GM04503 (cell line): ENCODE results near the gene ERC1.
A peak's percentile ranks its signal among the peaks of the same experiment; 100 is the strongest.

Experiments used
- DNase-seq: peaks from one replicate; pipeline ENCODE4 v3.0.0-alpha.2; 2012; ENCODE audit warnings: low read depth

The ERC1 gene

GRCh38 chr12:1517007-1517406 is 526.0 kb downstream of the ERC1 start:
- peak; percentile 94 for DNase-seq

GRCh38 chr12:1517734-1518525 is 526.9 kb downstream of the ERC1 start:
- DNase-seq, result no peak

DNA sequence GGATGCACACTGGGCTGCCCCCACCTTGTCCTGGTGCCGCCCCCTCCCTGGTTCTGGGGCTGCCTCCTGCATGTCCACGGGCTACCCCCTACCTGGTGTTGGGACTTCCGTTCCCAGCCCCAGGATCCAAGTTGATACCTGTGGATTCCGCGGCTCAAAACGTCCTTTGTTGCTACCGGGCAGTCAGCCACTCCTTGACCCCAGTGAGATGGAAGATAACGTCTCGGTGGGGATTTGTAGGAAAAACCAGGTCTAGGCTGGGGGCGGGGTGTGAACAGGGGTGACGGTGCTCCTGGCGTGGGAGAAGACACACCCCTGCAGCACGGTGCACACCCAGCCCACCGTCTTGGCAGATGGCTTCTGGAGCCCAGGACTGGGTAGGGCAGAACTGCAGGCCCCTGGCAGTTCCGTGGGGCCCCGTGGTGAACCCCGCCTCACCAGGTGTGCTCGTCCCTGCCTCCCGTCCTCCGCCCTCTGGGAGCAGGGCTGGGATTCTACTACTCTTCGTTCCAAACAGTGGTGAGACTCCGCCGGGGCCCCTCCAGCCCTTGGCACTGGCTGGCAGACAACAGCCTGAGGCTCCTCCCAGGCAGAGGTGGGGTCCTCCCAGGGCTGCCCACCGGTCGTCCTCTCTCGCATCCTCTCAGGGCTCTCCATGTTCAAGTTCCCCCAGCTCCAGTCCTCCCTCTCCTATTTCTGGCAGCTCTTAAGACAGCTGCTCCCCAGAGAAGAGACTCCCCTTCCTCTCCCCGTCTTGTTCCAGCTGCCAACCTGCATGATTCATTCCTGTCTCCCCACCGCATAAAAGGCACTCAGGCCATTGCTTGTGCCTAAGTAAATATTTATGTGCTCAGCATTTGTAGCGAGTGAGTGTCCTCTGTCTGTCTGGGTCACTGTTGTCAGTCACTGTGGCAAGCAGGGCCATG is 527.8 kb downstream of the ERC1 start:
- no peak for DNase-seq

- no peak for DNase-seq
Measured at GRCh38 chr12:1519642-1520041, 528.6 kb downstream of the ERC1 start.

DNA sequence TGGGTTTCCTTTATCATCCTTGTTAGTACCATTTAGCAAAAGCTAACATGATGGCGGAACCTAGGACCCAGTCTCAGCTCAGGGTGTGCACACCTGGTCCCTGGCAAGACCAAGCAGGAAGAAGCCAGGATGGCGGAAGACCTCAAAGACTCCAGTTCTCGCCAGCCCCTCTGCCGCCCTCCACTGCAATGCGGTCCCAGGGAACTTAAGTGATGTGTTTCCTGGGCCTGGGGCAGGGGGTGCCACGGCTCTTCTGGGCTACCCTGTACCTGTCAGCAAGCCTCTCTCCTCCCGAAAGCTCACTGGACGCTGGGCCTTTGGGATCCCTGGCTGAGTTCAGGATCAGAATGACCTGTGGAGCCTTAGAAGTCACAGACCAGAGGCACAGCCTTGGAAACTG is 532.0 kb downstream of the ERC1 start:
- DNase-seq, result no peak

DNA sequence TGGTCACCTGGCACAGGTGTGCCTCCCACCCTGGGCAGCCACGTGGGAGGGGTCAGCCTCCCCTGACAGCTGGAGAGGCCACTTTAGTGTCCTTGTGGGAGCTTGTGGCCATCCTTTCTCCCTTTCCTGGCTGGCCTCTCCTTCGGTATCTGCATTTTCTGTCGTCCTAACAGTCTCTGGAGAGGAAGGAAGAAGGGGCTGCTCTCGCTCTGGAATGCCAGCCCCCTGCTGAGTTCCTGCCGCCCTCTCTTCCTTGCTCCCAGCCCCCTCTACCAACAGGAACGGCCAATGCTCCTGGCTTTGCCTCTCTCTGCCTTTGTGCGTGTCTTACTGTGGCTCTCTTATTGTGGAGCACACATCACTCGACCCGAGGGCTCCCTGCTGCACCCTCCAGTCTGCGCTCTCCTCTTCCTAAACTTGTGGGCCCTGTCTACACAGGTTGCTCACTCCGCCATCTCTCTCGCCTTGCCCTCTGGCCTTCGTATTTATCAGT is 532.6 kb downstream of the ERC1 start:
- DNase-seq, result no peak

- no peak for DNase-seq
Measured at GRCh38 chr12:1525858-1526257, 534.8 kb downstream of the ERC1 start.

DNA sequence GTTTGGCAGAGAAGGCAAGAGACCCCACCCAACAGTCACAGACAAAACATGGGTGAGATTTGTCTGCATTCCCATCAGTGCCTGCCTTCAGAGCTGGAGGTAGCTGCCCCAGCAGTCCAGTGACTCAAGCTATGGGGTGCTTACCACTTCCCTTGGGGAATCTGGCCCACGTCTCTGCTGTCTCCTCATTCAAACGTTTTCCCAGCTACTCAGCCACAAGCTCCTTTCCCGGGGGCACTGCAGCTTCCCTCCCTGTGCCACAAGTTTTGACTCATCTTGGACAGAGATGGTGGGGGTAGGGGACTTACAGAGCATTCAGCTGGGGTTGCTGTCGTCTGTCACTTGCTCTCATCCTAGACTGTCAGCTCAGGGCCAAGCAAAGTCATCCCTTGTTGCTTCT is 536.8 kb downstream of the ERC1 start:
- DNase-seq, result peak; percentile 82

- no peak for DNase-seq
Measured at GRCh38 chr12:1528791-1529190, 537.8 kb downstream of the ERC1 start.

DNA sequence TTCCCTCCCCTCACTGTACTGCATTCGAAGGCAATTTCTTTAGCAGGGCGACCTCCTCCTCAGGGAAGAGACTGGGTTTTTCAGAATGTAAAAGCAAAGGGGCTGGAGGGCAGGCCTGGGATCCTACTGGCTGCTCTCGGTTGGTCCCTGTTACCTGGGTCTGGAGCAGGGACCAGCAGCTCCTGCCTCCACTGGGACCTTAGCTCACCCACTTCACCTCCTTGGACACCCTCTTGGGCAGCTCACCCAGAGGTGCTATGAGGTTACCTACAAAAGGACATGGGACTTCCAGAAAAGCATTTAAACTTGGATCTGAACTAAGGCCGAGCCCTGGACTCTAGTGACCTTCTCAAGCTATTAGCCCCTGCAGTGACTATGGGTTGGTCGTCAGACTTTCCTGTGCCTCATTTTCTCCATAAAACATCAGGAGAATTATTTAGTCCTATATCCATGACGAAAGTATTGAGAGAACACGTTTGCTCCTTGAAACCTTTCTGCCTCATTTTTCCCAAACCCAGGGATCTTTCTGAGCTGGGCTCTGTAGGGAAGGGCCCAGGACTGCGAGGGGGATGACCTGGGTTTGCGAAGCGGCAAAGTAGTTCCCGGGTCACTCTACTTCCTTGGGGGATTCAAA is 538.3 kb downstream of the ERC1 start:
- no peak for DNase-seq

GRCh38 chr12:1529862-1530591 is 539.0 kb downstream of the ERC1 start:
- no peak for DNase-seq

- DNase-seq, result no peak
Measured at GRCh38 chr12:1530592-1531152, 539.6 kb downstream of the ERC1 start.

GRCh38 chr12:1531153-1531653 is 540.2 kb downstream of the ERC1 start:
- DNase-seq, result no peak

DNA sequence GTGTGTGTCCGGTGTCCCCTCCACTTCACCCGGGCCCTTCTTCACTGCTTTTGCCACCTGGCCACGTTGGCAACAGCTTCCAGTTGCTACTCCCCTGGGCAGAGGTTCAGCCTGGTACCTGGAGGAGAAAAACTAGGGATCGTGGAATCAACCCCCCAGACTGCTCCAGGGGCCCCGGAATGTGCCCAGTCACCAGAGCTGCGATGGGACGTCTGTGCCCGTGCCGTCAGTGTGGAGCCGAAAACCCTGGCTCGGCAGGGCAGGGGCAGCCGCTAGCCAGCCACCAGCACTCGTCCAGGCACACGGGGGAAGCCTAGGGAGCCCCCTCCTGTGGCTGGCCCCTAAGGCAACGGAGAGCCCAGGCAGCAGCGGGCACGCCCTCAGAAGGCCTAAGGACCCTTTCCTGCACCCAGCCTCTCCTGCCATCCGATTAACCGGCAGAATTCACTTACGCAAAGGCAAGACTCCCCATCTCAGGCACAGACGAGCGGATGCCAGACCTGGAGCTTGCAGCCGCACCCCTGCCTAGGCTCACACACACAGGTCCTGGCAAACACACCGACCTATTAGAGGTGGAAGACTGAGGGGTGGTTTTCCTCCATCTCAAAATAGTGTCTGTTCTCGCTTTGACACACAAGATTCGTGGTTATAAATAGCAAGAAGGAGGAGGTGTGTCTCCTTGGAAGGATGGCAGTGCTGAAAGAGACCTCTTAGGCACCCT is 540.8 kb downstream of the ERC1 start:
- DNase-seq, result no peak

- no peak for DNase-seq
Measured at GRCh38 chr12:1532375-1533165, 541.5 kb downstream of the ERC1 start.

DNA sequence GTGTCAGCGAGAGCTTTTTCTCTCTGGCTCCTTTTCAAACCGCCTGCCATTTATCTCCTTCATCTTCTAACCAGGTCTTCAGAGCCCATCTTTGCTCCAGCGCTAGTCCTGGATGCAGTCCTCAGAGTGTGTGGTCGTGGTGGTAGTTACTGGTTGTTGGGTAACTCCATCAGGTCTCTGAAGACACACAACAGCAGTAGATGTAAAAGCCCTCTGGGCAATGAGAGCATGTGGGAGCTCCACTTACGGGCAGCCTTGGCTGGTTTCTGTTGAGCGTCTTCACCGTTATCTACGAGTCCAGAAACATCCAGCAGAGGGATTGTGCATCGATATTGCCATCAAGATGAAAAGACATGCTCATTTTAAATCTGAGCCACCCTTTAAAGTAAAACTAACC is 542.2 kb downstream of the ERC1 start:
- DNase-seq, result no peak

- DNase-seq, result no peak
Measured at GRCh38 chr12:1533602-1534304, 542.7 kb downstream of the ERC1 start.

- no peak for DNase-seq
Measured at GRCh38 chr12:1534748-1535147, 543.7 kb downstream of the ERC1 start.

DNA sequence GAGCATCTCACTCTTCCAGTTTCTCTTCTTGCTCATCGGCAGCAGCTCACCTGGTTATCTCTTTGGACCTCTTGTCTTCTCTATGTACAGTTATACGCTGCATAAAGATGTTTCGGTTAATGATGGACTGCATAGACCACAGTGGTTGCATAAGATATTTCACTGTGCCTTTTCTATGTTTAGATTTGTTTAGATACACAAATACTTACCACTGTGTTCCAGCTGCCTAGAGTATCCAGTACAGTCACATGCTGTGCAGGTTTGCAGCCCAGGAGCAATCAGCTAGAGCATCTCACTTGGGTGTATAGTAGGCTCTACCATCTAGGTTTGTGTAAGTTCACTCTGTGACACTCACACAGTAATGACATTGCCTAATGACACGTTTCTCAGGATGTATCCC is 545.8 kb downstream of the ERC1 start:
- no peak for DNase-seq
